Gastroesophageal sphincter (tissue), 4 donors: ENCODE data around the gene TMEM131L. TPM values are rescaled to one million over a fixed set of nuclear protein-coding genes. Genes with fewer than 3 reads are reported as not detected.

Source experiments
- ATAC-seq: fragments of 150-250 bp; one replicate; pipeline ENCODE4 v1.9.1; 2016; ENCODE audit warnings: mild to moderate bottlenecking, moderate library complexity
- H3K27ac ChIP-seq, 4 donors: fragments of 200-600 bp; sonication (generic) in 3 of 4; 1 replicate in 3 of 4; 2 replicates in 1 of 4; pipeline ENCODE4 v1.5.1; 2016 to 2019
- H3K27me3 ChIP-seq: fragments of 200-600 bp; sonication (generic); one replicate; pipeline ENCODE4 v1.5.1; 2019
- H3K36me3 ChIP-seq, 2 donors: fragments of 200-600 bp; sonication (generic); one replicate each; pipeline ENCODE4 v1.5.1; 2019; ENCODE audit warnings: control low read depth in 1 of 2
- H3K4me1 ChIP-seq, 3 donors: fragments of 200-600 bp; sonication (generic); 1 replicate in 2 of 3; 2 replicates in 1 of 3; pipeline ENCODE4 v1.5.1; 2016 to 2019; ENCODE audit warnings: control low read depth in 2 of 3
- H3K4me3 ChIP-seq, 2 donors: fragments of 200-600 bp; sonication (generic); one replicate each; pipeline ENCODE4 v1.5.1; 2019; ENCODE audit warnings: mild to moderate bottlenecking in 1 of 2, moderate library complexity in 1 of 2
- H3K9me3 ChIP-seq, 3 donors: fragments of 200-600 bp; sonication (generic); one replicate each; pipeline ENCODE4 v1.5.1; 2017 to 2019; ENCODE audit warnings: control low read depth in 2 of 3
- CTCF ChIP-seq, 4 experiments: fragments of 200-600 bp in 2 of 4; fragments of 450-650 bp in 2 of 4; sonication (generic) in 1 of 4; IDR thresholded peaks; one replicate each; pipeline ENCODE4 v1.5.1; 2017 to 2019; ENCODE audit warnings: antibody characterized with exemption in 4 of 4, mild to moderate bottlenecking in 2 of 4, moderate library complexity in 2 of 4
- EP300 ChIP-seq: sonication (generic); formaldehyde crosslinking; IDR thresholded peaks from one replicate; pipeline ENCODE4 v1.6.1; 2017; ENCODE audit warnings: antibody characterized with exemption, mild to moderate bottlenecking
- POLR2A ChIP-seq, 2 donors: fragments of 450-650 bp; IDR thresholded peaks; one replicate each; pipeline ENCODE4 v1.6.1; 2017; ENCODE audit warnings: antibody characterized with exemption in 2 of 2, mild to moderate bottlenecking in 2 of 2, moderate library complexity in 1 of 2
- POLR2AphosphoS5 ChIP-seq: sonication (generic); formaldehyde crosslinking; IDR thresholded peaks from one replicate; pipeline ENCODE4 v1.6.1; 2017; ENCODE audit warnings: antibody characterized with exemption
- WGBS, 2 donors: methylation state at CpG; one replicate each; pipeline ENCODE4 v1.1.5; 2018; ENCODE audit warnings: low coverage in 1 of 2; 5-methylcytosine and 5-hydroxymethylcytosine counted together
- total RNA-seq, 4 donors: library from RNA; depleted of rRNA; stranded (reverse); fragments of >200 nt; gene quantifications; one replicate each; pipeline ENCODE4 v1.1.0, GENCODE V29; 2016

TMEM131L gene
- total RNA-seq, 4 donors from 2014 or later: 14.2 to 24.0 (median 18.4) TPM

GRCh38 chr4:153576443-153576774 is 110.2 kb downstream of the TMEM131L start:
- TF ChIP-seq CTCF (IDR thresholded peaks at IDR 0.05) (no peak), EP300 (no peak)
- Histone ChIP-seq H3K9me3 (no peaks in the 10 kb centered on the region), H3K36me3 (peaks cover 0 to 7% of the 10 kb centered on the region in 2 donors), H3K27ac (no peak overlapping the region), H3K4me1 (peaks cover 0 to 43% (median 9%) of the 10 kb centered on the region in 3 donors), H3K4me3 (no peak overlapping the region), H3K27me3 (no peaks in the 10 kb centered on the region)
- ATAC-seq: no peak
- 36 to 50% methylated on average over 2 of the region's 2 CpGs for WGBS, 2 donors

GRCh38 chr4:153577053-153577452 is 110.9 kb downstream of the TMEM131L start:
- no peak for TF ChIP-seq EP300
- TF ChIP-seq POLR2AphosphoS5: no peak
- TF ChIP-seq POLR2A (IDR thresholded peaks at IDR 0.05): no peak
- TF ChIP-seq CTCF (IDR thresholded peaks at IDR 0.05): no peak
- Histone ChIP-seq H3K27me3 (no peaks in the 10 kb centered on the region), H3K4me3 (no peak overlapping the region), H3K4me1 (peaks cover 0 to 43% (median 9%) of the 10 kb centered on the region in 3 donors), H3K36me3 (peaks cover 0 to 7% of the 10 kb centered on the region in 2 donors), H3K27ac (no peak overlapping the region), H3K9me3 (no peaks in the 10 kb centered on the region)
- ATAC-seq: no peak
- WGBS, 2 donors: 71 to 76% methylated on average over 5 of the region's 5 CpGs

- WGBS, 2 donors: 74 to 87% methylated on average over 4 of the region's 4 CpGs
- Histone ChIP-seq H3K9me3 (no peaks in the 10 kb centered on the region), H3K36me3 (peaks cover 0 to 12% of the 10 kb centered on the region in 2 donors), H3K4me3 (no peak overlapping the region), H3K27me3 (no peaks in the 10 kb centered on the region), H3K27ac (no peak overlapping the region), H3K4me1 (peaks cover 0 to 22% (median 0%) of the 10 kb centered on the region in 3 donors)
- ATAC-seq: no peak
- TF ChIP-seq POLR2AphosphoS5 (no peak), EP300 (no peak)
Measured at GRCh38 chr4:153579410-153579809, 113.2 kb downstream of the TMEM131L start.

- ATAC-seq: no peak
- no peaks in the 10 kb centered on the region for H3K9me3 ChIP-seq
- H3K36me3 ChIP-seq: peaks cover 0 to 16% of the 10 kb centered on the region in 2 donors
- no peaks in the 10 kb centered on the region for H3K27me3 ChIP-seq
- H3K4me1 ChIP-seq: peaks cover 0 to 17% (median 0%) of the 10 kb centered on the region in 3 donors
- no peak for TF ChIP-seq CTCF (IDR thresholded peaks at IDR 0.05)
- TF ChIP-seq POLR2AphosphoS5: no peak
- no peak for TF ChIP-seq EP300
- no peak for TF ChIP-seq POLR2A (IDR thresholded peaks at IDR 0.05)
- no peak overlapping the region for H3K27ac ChIP-seq
- H3K4me3 ChIP-seq: no peak overlapping the region
- WGBS, 2 donors: 43 to 50% methylated on average over 1 of the region's 1 CpG
Measured at GRCh38 chr4:153579872-153580271, 113.7 kb downstream of the TMEM131L start.

- Histone ChIP-seq H3K4me1 (no peaks in the 10 kb centered on the region), H3K27ac (no peak overlapping the region), H3K27me3 (no peaks in the 10 kb centered on the region), H3K4me3 (no peak overlapping the region), H3K36me3 (peaks cover 0 to 23% of the 10 kb centered on the region in 2 donors), H3K9me3 (no peaks in the 10 kb centered on the region)
- ATAC-seq: no peak
- TF ChIP-seq CTCF (IDR thresholded peaks at IDR 0.05) (no peak), EP300 (no peak), POLR2AphosphoS5 (no peak), POLR2A (IDR thresholded peaks at IDR 0.05) (no peak)
- 62 to 82% methylated on average over 2 of the region's 2 CpGs for WGBS, 2 donors
Measured at GRCh38 chr4:153582954-153583702, 117.0 kb downstream of the TMEM131L start.
